PC-3 (cell line): ENCODE data around the gene CEP95.

ENCODE experiments used
- EZH2 ChIP-seq: fragments of 300-600 bp; sonication (generic); IDR thresholded peaks from one replicate; pipeline ENCODE4 v1.6.1; 2017; ENCODE audit warnings: antibody characterized with exemption, mild to moderate bottlenecking, low read length; ENCODE audit not compliant: unreplicated experiment
- EZH2phosphoT487 ChIP-seq: fragments of 300-600 bp; sonication (generic); IDR thresholded peaks from 2 replicates; pipeline ENCODE4 v1.6.1; 2018; ENCODE audit warnings: mild to moderate bottlenecking, antibody characterized with exemption, low read length, borderline replicate concordance
- TF ChIP-seq, protein P1 (sequence below): fragments of 300-600 bp; sonication (generic); conservative IDR thresholded peaks from 2 replicates; pipeline ENCODE4 v1.5.1; 2017; ENCODE audit warnings: antibody characterized with exemption, low read depth, mild to moderate bottlenecking, low read length

DNA sequence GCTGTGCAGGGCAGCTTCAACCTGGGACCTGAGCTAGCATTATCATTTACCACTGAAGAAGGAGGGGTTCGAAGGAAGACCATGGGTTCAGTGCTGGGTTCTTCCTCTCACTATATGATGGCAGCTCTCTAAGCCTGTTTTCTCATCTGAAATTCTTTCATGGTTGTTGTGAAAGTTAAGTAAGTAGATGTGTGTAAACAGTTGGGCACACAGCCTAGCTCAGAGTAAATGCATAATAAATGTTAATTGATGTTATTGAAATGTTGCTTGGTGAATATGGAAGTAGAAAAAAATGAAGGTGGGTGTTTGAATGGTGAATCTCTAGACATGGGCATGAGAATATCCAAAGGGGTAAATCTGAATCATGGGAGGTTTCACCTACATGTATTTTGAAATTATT, 9.1 kb downstream of the CEP95 start:
- TF ChIP-seq, protein P1, sequence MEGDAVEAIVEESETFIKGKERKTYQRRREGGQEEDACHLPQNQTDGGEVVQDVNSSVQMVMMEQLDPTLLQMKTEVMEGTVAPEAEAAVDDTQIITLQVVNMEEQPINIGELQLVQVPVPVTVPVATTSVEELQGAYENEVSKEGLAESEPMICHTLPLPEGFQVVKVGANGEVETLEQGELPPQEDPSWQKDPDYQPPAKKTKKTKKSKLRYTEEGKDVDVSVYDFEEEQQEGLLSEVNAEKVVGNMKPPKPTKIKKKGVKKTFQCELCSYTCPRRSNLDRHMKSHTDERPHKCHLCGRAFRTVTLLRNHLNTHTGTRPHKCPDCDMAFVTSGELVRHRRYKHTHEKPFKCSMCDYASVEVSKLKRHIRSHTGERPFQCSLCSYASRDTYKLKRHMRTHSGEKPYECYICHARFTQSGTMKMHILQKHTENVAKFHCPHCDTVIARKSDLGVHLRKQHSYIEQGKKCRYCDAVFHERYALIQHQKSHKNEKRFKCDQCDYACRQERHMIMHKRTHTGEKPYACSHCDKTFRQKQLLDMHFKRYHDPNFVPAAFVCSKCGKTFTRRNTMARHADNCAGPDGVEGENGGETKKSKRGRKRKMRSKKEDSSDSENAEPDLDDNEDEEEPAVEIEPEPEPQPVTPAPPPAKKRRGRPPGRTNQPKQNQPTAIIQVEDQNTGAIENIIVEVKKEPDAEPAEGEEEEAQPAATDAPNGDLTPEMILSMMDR, result no peak
- TF ChIP-seq EZH2phosphoT487 (no peak), EZH2 (no peak)
